GM21825 (cell line): ENCODE results near the gene WBP2.
A peak's percentile ranks its signal among the peaks of the same experiment; 100 is the strongest.

Experiments used
- ATAC-seq: cut with Tn5 transposase; IDR thresholded peaks from one replicate; pipeline ENCODE4 v1.9.1; 2021; ENCODE audit warnings: mild to moderate bottlenecking, moderate library complexity; ENCODE audit not compliant: unreplicated experiment

The WBP2 gene

DNA sequence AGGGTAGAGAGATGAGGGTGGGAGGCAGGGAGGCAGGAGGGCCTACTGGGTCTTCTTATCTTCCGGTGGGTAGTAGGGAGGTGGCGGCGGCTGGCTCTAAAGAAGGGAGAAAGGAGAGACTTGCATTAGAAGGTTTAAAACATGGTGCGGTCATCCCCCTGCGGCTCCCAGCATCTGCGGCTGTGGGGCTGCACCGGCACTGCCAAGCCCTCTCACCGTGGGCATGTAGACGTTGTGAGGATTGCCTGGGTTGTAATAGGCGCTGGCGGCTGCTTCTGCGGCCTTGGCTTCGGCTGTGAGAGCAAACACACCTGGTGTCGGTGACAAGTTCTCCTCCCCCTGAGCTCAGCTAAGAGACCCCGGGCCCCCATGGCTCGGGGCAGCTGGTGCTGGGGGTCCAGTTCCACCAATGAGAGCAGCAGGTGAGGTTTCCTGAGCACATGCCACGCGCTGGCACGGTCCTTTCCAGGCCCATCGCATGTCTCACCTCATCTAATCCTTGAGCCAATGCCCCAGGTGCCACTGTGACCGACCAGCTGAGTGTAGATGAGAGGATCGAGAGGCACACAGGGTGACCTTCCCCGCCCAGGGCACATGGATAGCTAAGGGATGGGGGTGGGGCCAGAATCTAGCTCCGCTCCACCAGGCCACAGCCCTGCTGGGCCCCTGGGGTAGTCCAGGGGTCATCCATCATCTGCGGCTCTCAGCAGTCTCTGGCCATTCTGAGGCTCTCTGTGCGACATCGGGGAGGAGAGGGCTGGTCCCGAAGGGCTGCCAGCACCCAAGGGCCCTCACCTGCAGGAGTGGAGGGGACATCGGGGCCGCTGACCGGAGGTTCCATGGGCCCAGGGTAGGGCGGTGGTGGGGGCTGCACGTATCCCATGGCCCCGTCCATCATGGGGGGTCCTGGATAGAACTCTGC lies 8.2 kb downstream of the WBP2 start:
- ATAC-seq, result no peak

DNA sequence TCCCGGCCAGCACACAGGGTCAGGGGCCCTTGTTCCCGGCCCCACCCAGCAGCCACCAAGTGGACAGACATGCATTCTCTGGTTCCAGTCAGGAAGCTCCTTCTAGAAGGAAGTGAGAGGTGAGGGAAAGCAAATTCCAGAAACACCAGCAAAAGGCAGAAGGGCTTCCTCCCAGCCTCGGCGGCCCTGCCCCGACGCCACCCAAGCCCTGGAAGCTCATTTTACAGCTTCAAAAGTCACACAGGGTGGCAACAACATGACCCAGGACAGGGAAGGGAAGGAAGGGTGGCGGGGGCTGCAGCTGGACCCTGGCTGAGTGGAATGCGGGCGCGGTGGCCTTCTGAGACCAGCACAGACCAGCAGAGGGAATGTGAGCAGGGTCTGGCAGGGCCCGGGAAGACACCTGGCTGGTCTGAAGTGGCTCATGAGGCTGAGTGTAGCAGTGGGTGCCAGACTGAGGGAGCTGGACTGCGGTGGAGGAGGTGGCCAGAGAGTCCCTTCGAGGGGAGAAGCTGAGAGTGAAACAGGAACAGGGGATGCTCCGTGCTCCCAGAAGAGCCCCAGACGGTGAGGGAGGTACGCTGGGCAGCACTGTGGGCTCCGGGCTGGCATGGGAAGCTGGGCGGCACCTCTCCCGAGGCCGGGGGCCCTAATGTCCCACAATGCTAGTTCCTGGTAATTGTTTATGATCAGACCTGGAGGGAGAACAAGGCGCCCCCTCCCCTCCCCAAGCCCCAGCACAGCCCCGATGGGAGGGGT lies 9.0 kb downstream of the WBP2 start:
- ATAC-seq, result no peak

DNA sequence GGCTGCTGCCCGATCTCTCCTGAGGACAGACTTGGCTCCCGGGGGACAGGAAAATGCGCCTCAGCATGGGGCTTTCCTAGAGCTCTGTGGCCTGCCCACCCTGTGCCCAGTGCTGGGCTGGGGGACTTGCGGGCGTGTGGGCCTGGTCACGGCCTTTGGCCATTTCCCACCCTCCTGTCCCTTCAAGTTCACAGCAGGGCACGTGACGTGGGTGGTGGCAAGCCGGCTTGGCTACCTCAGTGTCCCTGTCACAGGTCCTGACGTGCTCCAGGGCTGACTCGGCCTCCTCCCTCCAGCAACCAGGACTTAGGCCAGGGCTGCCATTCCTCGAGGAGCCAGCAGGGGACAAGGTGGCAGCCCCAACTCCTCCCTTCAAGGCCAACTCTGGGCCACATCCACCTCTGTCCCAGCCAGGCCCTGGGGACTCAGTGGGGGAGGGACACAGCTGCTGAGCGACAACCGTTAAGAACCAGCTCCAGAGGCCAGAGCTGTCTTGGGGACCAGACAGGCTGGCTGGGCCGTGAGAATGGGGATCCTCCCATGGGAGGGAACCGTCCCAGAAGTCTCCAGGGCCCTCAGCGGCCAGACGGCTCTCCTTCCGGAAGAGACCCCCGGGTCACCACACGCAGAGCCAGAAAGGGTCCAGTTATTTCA lies 9.9 kb downstream of the WBP2 start:
- peak; percentile 66 for ATAC-seq

DNA sequence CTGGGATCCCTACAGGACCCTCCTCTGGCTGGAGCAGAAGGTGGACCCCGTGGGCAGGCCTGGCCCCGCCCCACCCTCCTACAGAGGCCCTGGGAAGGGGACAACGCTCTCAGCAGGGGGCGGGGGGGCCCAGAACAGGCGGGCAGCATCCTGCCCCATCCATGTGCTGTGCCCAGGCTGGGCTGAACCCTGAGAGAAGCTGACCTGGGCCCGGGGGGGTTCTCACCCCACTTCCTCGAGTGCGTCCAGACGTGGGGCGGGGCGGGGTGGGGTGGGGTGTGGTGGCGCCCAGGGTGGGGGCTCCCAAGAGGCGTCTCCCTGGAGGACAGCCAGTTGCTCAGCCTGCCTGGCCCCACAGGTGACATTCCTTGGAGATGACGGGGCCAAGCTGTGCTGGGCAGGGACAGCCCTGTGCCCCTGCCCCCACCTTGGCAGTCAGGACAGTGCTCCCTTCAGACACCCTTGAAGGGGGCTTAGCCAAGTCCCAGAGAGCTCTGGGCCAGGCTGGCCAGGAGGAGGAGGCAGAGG lies 10.5 kb downstream of the WBP2 start:
- ATAC-seq, result no peak

DNA sequence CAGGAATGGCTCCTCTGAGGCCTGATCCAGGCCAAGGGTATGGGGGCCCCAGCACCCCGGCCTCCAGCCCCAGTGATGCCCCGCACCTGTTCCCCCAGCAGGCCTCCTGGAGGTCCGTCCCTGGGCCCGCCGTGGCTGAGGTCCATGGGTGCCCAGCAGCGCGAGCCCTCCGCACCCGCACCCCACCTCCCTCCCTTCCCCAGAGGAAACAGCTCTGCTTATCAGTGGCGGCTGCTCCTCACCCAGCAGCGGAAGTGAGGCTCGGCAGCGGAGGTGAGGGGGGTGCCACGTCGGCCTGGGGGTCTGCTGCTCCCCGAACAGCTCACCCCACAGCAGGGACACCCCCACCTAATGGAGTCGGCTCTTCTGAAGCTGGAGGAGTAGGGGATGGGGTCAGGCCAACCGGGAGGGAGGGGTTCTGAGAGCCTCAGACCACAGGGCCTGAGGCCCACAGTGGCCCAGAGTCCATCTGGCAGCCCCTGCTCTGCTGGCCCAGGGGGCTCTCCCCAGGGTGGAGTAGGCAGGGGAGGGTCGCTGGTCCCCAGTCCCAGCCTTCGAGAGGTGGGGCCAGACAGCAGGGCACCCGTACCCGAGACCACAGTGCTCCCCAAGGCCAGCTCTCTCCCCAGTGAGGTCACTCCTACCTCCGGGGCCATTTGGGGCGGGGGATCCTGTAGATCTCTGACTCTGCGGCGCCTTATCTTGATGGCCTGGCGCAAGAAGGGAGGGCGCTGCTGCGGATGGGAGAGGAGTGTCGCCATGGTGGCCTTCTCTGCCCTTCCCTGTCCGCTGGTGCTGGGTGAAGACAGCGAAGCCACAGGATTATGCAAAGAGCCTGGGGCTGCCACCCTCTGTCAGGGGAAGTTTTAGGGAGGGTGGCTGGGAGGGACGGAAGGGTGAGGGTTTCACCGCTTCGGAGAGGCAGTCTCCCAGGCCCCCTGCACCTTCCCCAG lies 11.3 kb downstream of the WBP2 start, which contains the start of gene UNC13D:
Gene UNC13D (minus strand): TSS at position 828 of the 953 bp plus-strand sequence. CDS start 67 bp downstream, at position 761.
- ATAC-seq, result no peak

DNA sequence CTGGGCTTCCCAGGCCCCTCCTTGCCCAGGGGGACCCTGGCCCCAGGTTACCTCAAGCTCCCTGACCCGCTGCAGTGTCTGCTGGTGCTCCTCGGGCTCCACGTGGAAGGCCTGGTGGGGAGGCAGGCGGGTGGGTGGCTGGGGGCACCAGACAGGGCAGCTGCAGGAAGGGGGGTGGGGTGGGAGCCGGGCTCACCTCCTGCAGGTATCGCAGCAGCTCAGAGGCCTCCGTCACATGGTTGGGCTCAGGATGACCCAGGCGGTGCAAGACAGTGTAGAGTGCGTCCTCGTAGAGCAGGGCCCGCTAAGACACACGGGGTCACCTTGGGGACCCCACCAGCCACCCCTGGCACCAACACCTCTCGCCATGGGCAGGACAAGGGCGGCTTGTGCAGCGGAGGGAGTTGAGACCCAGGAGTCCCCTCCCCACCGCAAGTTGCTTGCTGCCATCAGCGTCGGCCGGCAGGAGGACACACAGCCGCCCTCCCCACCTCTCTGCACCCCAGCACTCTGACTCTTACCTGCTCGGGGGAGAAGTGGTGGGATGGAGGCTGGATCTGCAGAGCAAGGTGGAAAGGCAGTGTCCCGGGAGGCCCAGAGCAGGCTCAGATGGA lies 12.1 kb downstream of the WBP2 start:
- no peak for ATAC-seq

DNA sequence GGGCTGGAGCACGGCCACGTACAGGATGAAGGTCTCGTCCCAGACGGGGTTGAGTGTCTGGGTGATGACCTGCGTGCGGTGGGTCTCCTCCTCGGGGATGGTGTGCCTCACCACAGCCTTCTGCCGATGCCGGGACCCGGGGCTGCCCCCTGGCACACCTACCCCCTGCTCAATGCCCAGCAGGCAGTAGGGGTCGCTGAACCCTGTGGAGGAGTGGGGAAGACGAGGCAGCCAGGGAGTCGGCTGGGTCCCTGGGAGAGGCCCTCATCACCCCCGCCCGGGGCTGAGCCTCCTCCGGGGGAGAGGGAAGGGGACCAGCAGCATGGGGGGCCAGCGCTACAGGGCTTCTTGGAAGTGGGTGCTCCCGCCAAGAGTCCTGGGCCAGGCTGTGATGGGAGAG lies 12.7 kb downstream of the WBP2 start:
- no peak for ATAC-seq

DNA sequence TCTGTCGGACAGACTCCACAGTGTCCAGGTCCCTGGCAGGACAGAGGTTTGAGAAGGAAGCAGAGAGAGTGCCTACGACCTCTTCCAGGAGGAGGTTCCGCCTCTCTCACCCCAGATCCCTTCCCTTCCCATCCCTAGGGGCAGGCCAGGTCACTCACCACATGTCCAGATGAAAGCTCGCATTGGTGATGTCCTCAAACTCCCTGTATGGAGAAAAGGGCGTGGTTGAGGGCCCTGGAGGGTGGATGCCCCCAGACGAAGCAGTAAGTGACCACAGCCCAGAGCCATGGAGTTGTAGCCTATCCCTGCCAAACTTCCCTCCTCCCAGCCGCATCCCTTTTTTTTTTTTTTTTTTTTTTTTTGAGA lies 14.4 kb downstream of the WBP2 start:
- no peak for ATAC-seq

DNA sequence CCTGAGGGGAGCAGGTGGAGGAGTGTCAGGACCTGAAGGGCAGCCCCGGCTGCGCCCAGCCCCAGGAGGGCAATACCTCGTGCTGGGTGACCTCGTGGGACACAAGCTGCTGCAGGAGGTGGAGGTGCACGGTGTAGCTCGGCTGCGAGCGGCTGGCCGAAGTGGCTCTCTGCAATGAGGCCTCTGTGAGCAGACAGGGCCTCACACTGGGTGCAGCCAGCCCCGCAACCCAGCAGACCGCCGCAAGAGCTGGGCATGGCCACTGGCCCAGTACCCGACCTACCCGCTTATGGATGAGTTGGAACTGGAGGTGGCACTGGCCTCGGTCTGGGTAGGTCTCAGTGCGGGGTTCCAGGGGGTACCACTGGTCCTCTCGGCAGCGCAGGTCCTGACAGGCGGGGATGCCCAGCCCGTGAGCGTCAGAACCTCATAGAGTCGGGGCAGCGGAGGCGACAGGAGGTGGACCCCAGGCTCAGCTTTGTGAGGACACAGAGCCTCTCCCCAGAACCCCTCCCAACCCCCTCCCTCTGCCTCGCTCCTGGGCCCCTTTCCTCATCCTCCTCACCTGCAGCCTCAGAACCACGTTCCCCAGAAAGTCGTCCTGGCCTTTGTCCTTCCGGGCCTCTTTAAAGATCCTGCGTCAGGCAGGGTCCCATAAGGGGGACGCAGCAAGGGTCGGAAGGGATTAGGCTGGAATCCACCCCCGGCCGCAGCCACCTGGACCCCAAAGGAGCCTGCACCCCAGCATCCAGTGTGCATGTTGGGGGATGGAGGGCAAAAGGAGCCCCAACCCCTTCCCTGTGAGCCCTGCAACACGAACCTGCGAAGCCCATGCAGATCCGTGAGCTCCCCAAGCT lies 15.0 kb downstream of the WBP2 start:
- no peak for ATAC-seq

DNA sequence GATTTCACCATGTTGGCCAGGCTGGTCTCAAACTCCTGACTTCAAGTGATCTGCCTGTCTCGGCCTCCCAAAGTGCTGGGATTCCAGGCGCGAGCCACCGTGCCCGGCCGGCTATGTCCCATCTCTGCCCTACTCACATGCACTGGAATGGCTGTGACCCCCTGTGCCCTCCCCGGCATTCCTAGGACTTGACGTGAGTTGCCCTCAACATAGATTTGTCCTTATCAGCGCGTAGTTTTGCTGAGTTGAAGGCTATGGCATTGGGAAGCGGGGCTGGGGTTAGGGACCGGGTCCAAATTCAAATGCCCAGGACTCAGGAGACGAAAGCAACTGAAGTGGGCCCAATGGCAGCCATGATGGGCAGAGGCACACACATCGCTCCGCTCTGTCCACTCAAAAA lies 16.7 kb downstream of the WBP2 start:
- ATAC-seq, result no peak

DNA sequence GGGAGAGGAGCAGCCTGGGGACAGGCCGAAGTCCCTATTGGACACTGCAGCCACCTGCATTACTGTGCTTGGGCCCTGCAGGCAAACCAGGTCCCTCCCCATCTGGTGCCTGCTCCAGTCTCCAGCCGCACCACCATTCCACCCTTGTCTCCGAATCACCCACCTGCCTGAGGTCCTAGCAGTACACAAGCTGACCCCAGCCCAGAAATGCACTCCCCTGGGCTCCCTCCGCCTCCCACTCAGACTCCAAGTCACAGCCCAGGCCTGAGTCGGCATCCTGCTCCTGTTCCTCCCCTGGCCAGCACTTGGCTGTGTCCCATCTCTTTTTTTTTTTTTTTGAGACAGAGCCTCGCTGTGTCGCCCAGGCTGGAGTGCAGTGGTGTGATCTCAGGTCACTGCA lies 17.2 kb downstream of the WBP2 start:
- no peak for ATAC-seq

DNA sequence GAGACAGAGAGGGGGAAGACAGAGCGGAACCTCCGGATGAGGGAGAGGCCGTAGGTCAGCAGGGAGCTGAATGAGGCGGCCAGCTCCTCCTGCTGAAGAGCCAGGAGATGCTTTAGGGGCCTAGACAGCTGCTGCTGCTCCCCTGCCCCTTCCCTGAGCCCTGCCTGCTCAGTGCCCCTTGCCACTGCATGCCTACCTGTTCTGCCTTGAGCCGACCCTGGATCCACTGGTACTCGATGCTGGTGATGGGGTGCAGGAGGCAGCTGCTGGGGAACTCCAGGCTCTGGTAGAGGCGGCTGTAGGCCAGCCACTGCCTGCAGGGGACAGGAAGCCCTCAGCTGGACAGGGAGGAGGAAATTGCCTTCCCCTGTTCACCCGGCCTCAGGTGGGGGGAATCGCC lies 18.5 kb downstream of the WBP2 start:
- ATAC-seq, result no peak

DNA sequence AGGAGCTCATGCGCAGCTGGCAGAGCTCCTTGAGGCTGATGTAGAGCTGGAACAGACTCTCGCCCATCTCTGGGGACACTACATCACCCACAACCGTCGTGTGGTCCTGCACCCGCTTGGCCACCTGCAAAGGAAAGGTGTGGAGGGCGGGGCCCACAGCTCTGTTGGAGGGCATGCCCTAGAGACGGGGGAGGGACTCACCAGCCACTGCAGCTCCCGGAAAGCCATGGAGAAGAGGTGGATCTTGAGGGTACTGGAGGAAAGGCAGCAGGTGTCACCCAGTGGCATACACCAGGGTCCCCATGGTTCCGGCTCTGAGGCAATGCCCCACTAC lies 19.5 kb downstream of the WBP2 start:
- ATAC-seq, result no peak

DNA sequence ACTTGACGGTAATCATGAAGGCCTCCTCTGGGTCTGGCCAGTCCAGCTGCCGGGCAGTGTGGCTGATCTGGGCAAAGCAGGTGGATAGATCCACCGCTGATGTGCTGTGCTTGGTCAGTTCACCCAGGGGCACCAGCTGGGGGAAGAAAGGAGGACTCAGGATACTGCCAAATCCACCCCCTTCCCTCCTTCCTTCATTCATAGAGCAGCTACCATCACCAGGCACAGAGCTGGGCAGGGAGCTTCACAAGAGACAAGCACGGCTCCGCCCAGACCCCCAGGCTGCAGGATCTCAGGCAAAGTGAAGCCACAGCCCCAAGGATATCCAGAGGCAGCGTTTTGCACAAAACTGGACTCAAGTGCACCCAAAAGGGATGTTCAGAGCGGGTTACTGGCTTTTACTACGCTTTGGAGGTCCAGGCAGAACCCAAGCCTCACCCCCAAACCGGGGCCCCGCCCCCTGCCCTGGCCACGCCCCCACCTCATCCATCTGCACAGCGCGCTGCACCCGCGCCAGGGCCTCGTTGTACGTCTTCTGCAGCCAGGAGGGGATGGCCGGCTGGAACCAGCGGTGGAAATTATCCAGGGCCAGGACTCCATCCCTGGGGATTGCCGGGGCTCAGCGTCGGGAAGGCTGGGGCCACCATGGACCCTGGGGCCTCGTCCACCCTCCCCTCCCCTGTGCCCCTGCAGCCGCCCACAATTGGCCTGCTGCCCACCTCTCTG lies 20.0 kb downstream of the WBP2 start:
- no peak for ATAC-seq

DNA sequence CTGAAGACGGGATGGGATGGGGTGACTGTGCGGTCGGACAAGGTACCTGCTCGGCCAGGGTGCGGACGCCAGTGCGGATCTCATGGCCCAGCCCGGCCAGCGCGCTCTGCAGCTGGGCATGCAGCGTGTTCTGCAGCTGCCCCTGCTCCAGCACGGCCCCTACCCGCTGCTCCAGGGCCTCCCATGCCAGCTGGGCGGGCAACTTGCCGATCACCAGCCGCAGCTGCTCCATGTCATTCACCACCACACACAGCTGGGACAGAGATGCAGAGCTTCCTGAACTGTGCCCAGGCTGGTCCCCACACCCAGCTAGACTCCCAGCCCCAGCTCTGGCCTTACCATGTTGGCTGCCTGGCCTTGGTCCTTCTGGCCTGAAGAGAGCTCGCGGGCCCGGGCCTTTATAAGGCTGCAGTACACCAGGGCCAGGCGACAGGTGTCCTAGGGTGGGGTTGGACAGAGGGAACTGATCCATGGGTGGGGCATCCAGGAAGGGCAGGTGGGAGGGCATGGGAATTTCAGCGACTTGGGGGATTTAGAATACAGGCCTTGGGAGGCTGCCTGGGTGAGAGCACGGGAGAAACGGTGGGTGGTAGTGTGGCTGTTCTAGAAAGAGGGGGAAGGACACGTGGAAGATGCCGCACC lies 20.7 kb downstream of the WBP2 start:
- no peak for ATAC-seq

DNA sequence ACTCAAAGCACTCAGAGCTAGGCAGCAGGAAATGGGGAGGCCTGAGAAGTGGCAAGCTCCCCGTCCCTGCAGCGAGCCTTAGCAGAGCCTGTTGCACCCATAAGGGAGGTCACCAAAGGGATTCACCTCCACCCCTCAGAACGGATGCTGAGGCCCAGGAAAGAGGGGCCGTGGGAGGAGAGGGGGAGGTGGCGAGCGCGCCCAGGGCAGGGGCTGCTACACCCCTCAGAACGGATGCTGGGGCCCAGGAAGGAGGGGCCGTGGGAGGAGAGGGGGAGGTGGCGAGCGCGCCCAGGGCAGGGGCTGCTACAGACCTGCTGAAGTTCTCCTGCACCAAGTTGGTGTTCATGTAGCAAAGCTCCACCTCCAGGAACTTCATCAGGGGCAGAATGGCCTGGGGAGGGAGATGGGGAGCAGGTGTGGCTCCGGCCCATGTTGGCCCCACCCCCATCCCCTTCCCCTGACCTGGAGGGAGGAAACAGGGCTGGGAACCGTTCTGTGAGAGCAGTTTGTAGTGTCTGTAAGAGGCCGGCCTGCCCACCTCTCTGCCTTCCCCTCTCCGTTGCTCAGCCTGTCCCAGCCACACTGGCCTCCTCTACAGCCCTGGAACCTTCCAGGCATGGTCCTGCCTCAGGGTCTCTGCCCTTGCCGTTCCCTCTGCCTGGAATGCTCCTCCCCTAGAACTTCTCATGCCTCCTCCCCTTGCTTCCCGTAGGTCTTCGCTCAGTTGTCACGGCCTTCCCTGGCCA lies 22.3 kb downstream of the WBP2 start:
- ATAC-seq, result no peak

DNA sequence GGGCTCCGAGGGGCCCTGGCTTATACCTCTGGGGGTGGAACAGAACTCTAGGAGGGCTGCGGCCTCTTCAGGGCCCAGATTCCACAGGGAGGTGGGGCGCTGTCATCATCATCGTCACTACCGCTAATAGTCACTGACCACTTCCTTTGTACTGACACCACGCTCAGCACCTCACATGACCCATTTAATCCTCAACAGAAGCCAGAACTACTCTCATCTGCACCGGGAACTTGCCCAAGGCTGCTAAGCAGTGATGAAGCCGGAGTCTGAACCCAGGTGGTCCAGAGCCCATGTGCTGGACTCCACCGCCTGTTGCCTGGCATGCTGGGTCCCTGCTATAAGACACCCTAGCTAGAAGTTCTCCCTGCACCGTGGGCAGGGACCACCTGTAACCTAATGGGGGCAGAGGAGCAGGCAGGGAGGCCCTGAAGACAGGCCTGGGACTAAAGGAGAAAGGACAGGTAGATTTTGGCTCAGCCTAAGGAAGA lies 22.9 kb downstream of the WBP2 start:
- ATAC-seq, result no peak
